HCT116 (cell line): ENCODE results near the gene RNF10.

Experiments
- CBX3 ChIP-seq: IDR thresholded peaks from 2 replicates; pipeline ENCODE4 v1.6.1; 2012; ENCODE audit warnings: low read depth
- CEBPB ChIP-seq: IDR thresholded peaks from 2 replicates; pipeline ENCODE4 v1.6.1; 2012; ENCODE audit warnings: low read depth
- EGR1 ChIP-seq: IDR thresholded peaks from 2 replicates; pipeline ENCODE4 v1.6.1; 2012; ENCODE audit warnings: low read depth
- EZH2 ChIP-seq: fragments of 200-600 bp; sonication (generic); IDR thresholded peaks from 2 replicates; pipeline ENCODE4 v1.6.1; 2017; ENCODE audit warnings: antibody characterized with exemption, mixed run types
- EZH2phosphoT487 ChIP-seq: fragments of 200-600 bp; IDR thresholded peaks from 2 replicates; pipeline ENCODE4 v1.6.1; 2018; ENCODE audit warnings: antibody characterized with exemption, borderline replicate concordance
- POLR2A ChIP-seq: IDR thresholded peaks from 2 replicates; pipeline ENCODE4 v1.7.0; 2011; ENCODE audit warnings: borderline replicate concordance; ENCODE audit not compliant: insufficient read depth, insufficient read length; ENCODE audit errors: extremely low read depth
- POLR2AphosphoS5 ChIP-seq: IDR thresholded peaks from 2 replicates; pipeline ENCODE4 v1.6.1; 2011; ENCODE audit warnings: mild to moderate bottlenecking, low read depth, low read length, moderate library complexity
- SP1 ChIP-seq: IDR thresholded peaks from 2 replicates; pipeline ENCODE4 v1.6.1; 2012; ENCODE audit warnings: low read depth
- YY1 ChIP-seq: IDR thresholded peaks from 2 replicates; pipeline ENCODE4 v1.6.1; 2011; ENCODE audit warnings: low read length, low read depth, moderate library complexity, mild to moderate bottlenecking; ENCODE audit not compliant: insufficient replicate concordance; ENCODE audit errors: extremely low read depth
- ZFX ChIP-seq: fragments of 450-650 bp; IDR thresholded peaks from 2 replicates; pipeline ENCODE4 v1.6.1; 2017
- TF ChIP-seq, protein P1 (sequence below), 3 experiments: fragments of 200-600 bp in 1 of 3; sonication (generic) in 1 of 3; IDR thresholded peaks in 2 of 3; conservative IDR thresholded peaks in 1 of 3; 2 replicates each; pipeline ENCODE4 v1.5.1; 2012 to 2017; ENCODE audit warnings: low read depth in 2 of 3, low read length in 2 of 3, antibody characterized with exemption in 1 of 3, borderline replicate concordance in 1 of 3, control low read depth in 1 of 3, mild to moderate bottlenecking in 1 of 3, mixed read lengths in 1 of 3, mixed run types in 1 of 3, moderate library complexity in 1 of 3; ENCODE audit not compliant: insufficient read depth in 1 of 3

DNA sequence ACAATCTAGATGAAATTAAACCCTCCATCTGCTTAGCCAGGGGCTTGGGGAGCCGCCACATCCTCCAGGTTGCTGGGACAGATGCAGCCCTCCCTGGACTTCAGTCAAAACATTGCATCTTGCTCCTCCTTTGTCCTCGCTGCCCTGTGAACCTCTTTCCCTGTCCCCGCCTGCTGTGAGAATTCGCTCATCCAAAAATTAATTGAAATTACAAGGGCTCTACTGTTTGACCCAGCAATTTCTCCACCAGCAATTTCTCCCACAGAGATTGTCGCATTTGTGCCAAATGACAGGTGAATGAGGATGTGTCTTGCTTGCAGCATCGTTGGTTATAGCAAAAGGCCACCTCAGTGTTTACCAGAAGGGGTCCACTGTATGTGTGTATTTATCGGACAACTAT is 52.0 kb downstream of the RNF10 start:
- no peak for TF ChIP-seq ZFX
- TF ChIP-seq, protein P1, sequence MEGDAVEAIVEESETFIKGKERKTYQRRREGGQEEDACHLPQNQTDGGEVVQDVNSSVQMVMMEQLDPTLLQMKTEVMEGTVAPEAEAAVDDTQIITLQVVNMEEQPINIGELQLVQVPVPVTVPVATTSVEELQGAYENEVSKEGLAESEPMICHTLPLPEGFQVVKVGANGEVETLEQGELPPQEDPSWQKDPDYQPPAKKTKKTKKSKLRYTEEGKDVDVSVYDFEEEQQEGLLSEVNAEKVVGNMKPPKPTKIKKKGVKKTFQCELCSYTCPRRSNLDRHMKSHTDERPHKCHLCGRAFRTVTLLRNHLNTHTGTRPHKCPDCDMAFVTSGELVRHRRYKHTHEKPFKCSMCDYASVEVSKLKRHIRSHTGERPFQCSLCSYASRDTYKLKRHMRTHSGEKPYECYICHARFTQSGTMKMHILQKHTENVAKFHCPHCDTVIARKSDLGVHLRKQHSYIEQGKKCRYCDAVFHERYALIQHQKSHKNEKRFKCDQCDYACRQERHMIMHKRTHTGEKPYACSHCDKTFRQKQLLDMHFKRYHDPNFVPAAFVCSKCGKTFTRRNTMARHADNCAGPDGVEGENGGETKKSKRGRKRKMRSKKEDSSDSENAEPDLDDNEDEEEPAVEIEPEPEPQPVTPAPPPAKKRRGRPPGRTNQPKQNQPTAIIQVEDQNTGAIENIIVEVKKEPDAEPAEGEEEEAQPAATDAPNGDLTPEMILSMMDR (IDR thresholded peaks at IDR 0.05 in 2 of 3, conservative IDR thresholded peaks at IDR 0.05 in 1 of 3; ENCODE audit: borderline replicate concordance in 1 of 3, insufficient read depth in 1 of 3, low read depth in 2 of 3, low read length in 2 of 3), result no peak
- no peak for TF ChIP-seq POLR2AphosphoS5
- no peak for TF ChIP-seq EZH2phosphoT487
- TF ChIP-seq EZH2, result no peak
- TF ChIP-seq POLR2A, result no peak
- TF ChIP-seq SP1, result no peak
- no peak for TF ChIP-seq EGR1
- no peak for TF ChIP-seq YY1
- TF ChIP-seq CEBPB, result no peak
- TF ChIP-seq CBX3, result no peak
